DND-41 (cell line): ENCODE data around the gene MINDY4B.

Source experiments
- ATAC-seq: fragments of 200-7000 bp; cut with Tn5 transposase; 3 replicates; pipeline ENCODE4 v1.9.1; 2021; ENCODE audit warnings: low read depth; ENCODE audit not compliant: insufficient read depth
- DNase-seq: peaks from one replicate; pipeline ENCODE4 v3.0.0-alpha.2; 2020
- H2AFZ ChIP-seq: 2 replicates; pipeline ENCODE4 v1.6.0; 2012; ENCODE audit warnings: low read depth, low read length
- H3K27ac ChIP-seq: 2 replicates; pipeline ENCODE4 v1.5.1; 2012; ENCODE audit warnings: low read length, inconsistent platforms
- H3K27me3 ChIP-seq: fragments of 200-600 bp; sonication (generic); 2 replicates; pipeline ENCODE4 v1.6.0; 2012; ENCODE audit warnings: low read length, mild to moderate bottlenecking, inconsistent platforms; ENCODE audit not compliant: insufficient read depth, poor library complexity
- H3K36me3 ChIP-seq: 2 replicates; pipeline ENCODE4 v1.5.1; 2012; ENCODE audit warnings: low read length, inconsistent platforms; ENCODE audit not compliant: insufficient read depth
- H3K4me1 ChIP-seq: 2 replicates; pipeline ENCODE4 v1.5.1; 2012; ENCODE audit warnings: mild to moderate bottlenecking, low read length; ENCODE audit not compliant: insufficient read depth
- H3K4me2 ChIP-seq: 2 replicates; pipeline ENCODE4 v1.6.0; 2012; ENCODE audit warnings: mild to moderate bottlenecking, moderate library complexity, low read length, inconsistent platforms; ENCODE audit not compliant: insufficient read depth
- H3K4me3 ChIP-seq, 2 experiments: fragments of 200-600 bp in 1 of 2; shearing (Covaris generic) in 1 of 2; 2 replicates each; pipeline ENCODE4 v1.5.1; 2012 to 2016; ENCODE audit warnings: inconsistent platforms in 2 of 2, low read length in 2 of 2, mild to moderate bottlenecking in 2 of 2, low read depth in 1 of 2, moderate library complexity in 1 of 2
- H3K79me2 ChIP-seq: 2 replicates; pipeline ENCODE4 v1.6.0; 2012; ENCODE audit warnings: low read length, inconsistent platforms; ENCODE audit not compliant: insufficient read depth
- H3K9ac ChIP-seq: 2 replicates; pipeline ENCODE4 v1.6.0; 2012; ENCODE audit warnings: low read depth, mild to moderate bottlenecking, inconsistent platforms, low read length, moderate library complexity
- H3K9me3 ChIP-seq: 2 replicates; pipeline ENCODE4 v1.5.1; 2012; ENCODE audit warnings: low read length, moderate library complexity, mild to moderate bottlenecking, inconsistent platforms; ENCODE audit not compliant: insufficient read depth, severe bottlenecking
- H4K20me1 ChIP-seq: 2 replicates; pipeline ENCODE4 v1.6.0; 2012; ENCODE audit warnings: low read length; ENCODE audit not compliant: insufficient read depth
- CTCF ChIP-seq: IDR thresholded peaks from 2 replicates; pipeline ENCODE4 v1.5.1; 2012; ENCODE audit warnings: borderline replicate concordance, low read length, moderate library complexity, mild to moderate bottlenecking; ENCODE audit not compliant: poor library complexity, severe bottlenecking; ENCODE audit errors: extremely low read depth
- EZH2 ChIP-seq: IDR thresholded peaks from 3 replicates; pipeline ENCODE4 v1.6.1; 2012; ENCODE audit warnings: borderline replicate concordance, low read depth, mild to moderate bottlenecking, moderate library complexity, low read length, inconsistent platforms; ENCODE audit not compliant: severe bottlenecking

Gene MINDY4B

GRCh38 chr3:150901793-150902192 is 3.4 kb downstream of the MINDY4B start:
- Histone ChIP-seq H2AFZ (no peak overlapping the region), H3K79me2 (no peaks in the 10 kb centered on the region), H3K36me3 (no peaks in the 10 kb centered on the region), H3K27ac (no peak overlapping the region), H3K4me1 (no peaks in the 10 kb centered on the region), H4K20me1 (no peaks in the 10 kb centered on the region), H3K9ac (no peak overlapping the region), H3K9me3 (no peaks in the 10 kb centered on the region), H3K27me3 (peaks cover 31% of the 10 kb centered on the region), H3K4me2 (no peak overlapping the region), H3K4me3 (no peak overlapping the region)
- ATAC-seq (no peak), DNase-seq (no peak)
- no peak for TF ChIP-seq CTCF
- no peak for TF ChIP-seq EZH2

GRCh38 chr3:150899141-150899540 is 6.1 kb downstream of the MINDY4B start:
- H3K9ac ChIP-seq = no peak overlapping the region

GRCh38 chr3:150898046-150898754 is 7.0 kb downstream of the MINDY4B start:
- Histone ChIP-seq H2AFZ (no peak overlapping the region), H3K4me1 (no peaks in the 10 kb centered on the region), H3K4me3 (no peak overlapping the region), H3K27me3 (peaks cover 20% of the 10 kb centered on the region), H3K9ac (no peak overlapping the region), H3K79me2 (no peaks in the 10 kb centered on the region), H3K9me3 (no peaks in the 10 kb centered on the region), H3K36me3 (no peaks in the 10 kb centered on the region), H3K27ac (no peak overlapping the region), H4K20me1 (no peaks in the 10 kb centered on the region), H3K4me2 (no peak overlapping the region)
- no peak for TF ChIP-seq EZH2
- no peak for TF ChIP-seq CTCF
- no peak for ATAC-seq
- DNase-seq = no peak

More at GRCh38 chr3:150899141-150899540, 6.1 kb downstream of the MINDY4B start:
- H3K9me3 ChIP-seq = no peaks in the 10 kb centered on the region
- no peak overlapping the region for H3K4me2 ChIP-seq
- H3K4me1 ChIP-seq = no peaks in the 10 kb centered on the region
- H3K36me3 ChIP-seq = no peaks in the 10 kb centered on the region
- DNase-seq = no peak
- no peak overlapping the region for H3K27ac ChIP-seq
- ATAC-seq = no peak
- no peak for TF ChIP-seq CTCF
- no peak for TF ChIP-seq EZH2
- no peak overlapping the region for H3K4me3 ChIP-seq
- no peak overlapping the region for H2AFZ ChIP-seq
- no peaks in the 10 kb centered on the region for H4K20me1 ChIP-seq
- no peaks in the 10 kb centered on the region for H3K79me2 ChIP-seq
- H3K27me3 ChIP-seq = peaks cover 26% of the 10 kb centered on the region

- no peak overlapping the region for H3K4me2 ChIP-seq
- H2AFZ ChIP-seq = no peak overlapping the region
- H4K20me1 ChIP-seq = no peaks in the 10 kb centered on the region
- H3K27me3 ChIP-seq = peaks cover 14% of the 10 kb centered on the region
- ATAC-seq (no peak), DNase-seq (no peak)
- no peak overlapping the region for H3K9ac ChIP-seq
- no peaks in the 10 kb centered on the region for H3K9me3 ChIP-seq
- no peaks in the 10 kb centered on the region for H3K36me3 ChIP-seq
- H3K4me3 ChIP-seq = no peak overlapping the region
- no peaks in the 10 kb centered on the region for H3K4me1 ChIP-seq
- H3K27ac ChIP-seq = no peak overlapping the region
- no peaks in the 10 kb centered on the region for H3K79me2 ChIP-seq
- TF ChIP-seq EZH2 (no peak), CTCF (no peak)
Measured at GRCh38 chr3:150897592-150897991, 7.6 kb downstream of the MINDY4B start.
